ENCODE measurements around the gene NDUFV3.

Gene NDUFV3

DNA sequence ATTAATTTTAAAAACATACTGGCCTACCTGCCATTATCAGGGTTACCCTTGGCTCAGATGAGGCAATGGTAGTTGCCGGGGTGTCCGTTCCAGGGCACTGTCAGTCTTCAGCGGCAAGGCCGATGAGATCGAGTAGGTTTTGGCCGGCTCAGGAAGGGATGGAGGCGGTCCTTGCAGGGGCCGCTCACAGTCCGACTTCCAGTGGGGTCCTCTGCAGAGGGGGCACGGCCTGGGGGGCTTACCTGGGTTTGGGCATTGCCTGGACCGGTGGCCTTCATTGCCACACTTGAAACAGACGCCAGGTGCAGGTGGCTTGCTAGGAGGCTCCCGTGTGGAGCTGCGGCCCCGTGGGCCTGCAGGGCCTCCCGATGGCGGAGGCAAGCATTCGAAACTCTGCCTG, 29.8 kb downstream of the NDUFV3 start:
- TF ChIP-seq FOXM1 (IDR thresholded peaks at IDR 0.05; ENCODE audit: borderline replicate concordance, low read depth): no peak
- TF ChIP-seq CEBPB (IDR thresholded peaks at IDR 0.05): no peak
- no peak for TF ChIP-seq CREB1 (IDR thresholded peaks at IDR 0.05; ENCODE audit: low read depth)
- no peak for TF ChIP-seq NFIC (IDR thresholded peaks at IDR 0.05)
- no peak for TF ChIP-seq EP300 (IDR thresholded peaks at IDR 0.05; ENCODE audit: borderline replicate concordance)
- no peak for TF ChIP-seq EGR1 (IDR thresholded peaks at IDR 0.05)
- 0 out of 2 replicates have a peak, but pooled peaks have one; percentile 7 for TF ChIP-seq ZBTB7A (IDR thresholded peaks at IDR 0.05; ENCODE audit: low read depth)

- peak; percentile 72 for TF ChIP-seq NFIC (IDR thresholded peaks at IDR 0.05)
- TF ChIP-seq ZBTB7A (IDR thresholded peaks at IDR 0.05; ENCODE audit: low read depth): 0 out of 2 replicates have a peak, but pooled peaks have one; percentile 25
- peak; percentile 49; the same call in 1 of the 2 replicates for TF ChIP-seq FOXM1 (IDR thresholded peaks at IDR 0.05; ENCODE audit: borderline replicate concordance, low read depth)
- no peak for TF ChIP-seq TAF1 (IDR thresholded peaks at IDR 0.05; ENCODE audit: low read depth)
- 0 out of 2 replicates have a peak, but pooled peaks have one; percentile 30 for TF ChIP-seq TCF12 (IDR thresholded peaks at IDR 0.05; ENCODE audit: low read depth)
- no peak for TF ChIP-seq CREB1 (IDR thresholded peaks at IDR 0.05; ENCODE audit: low read depth)
- peak; percentile 97 for TF ChIP-seq RAD21 (IDR thresholded peaks at IDR 0.05; ENCODE audit: low read depth)
- TF ChIP-seq TEAD4 (IDR thresholded peaks at IDR 0.05): peak; percentile 35; the same call in 1 of the 2 replicates
- TF ChIP-seq, protein P1, sequence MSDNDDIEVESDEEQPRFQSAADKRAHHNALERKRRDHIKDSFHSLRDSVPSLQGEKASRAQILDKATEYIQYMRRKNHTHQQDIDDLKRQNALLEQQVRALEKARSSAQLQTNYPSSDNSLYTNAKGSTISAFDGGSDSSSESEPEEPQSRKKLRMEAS (IDR thresholded peaks at IDR 0.05): peak; percentile 88
- peak; percentile 57; the same call in 1 of the 2 replicates for TF ChIP-seq EP300 (IDR thresholded peaks at IDR 0.05; ENCODE audit: borderline replicate concordance)
These were observed 30.7 kb downstream of the NDUFV3 start for GRCh38 chr21:42923553-42924432.

- no peak for TF ChIP-seq TEAD4 (IDR thresholded peaks at IDR 0.05)
- TF ChIP-seq FOXM1 (IDR thresholded peaks at IDR 0.05; ENCODE audit: borderline replicate concordance, low read depth): no peak
- no peak for TF ChIP-seq ZBTB7A (IDR thresholded peaks at IDR 0.05; ENCODE audit: low read depth)
These were observed 31.3 kb downstream of the NDUFV3 start for GRCh38 chr21:42924433-42924751.

DNA sequence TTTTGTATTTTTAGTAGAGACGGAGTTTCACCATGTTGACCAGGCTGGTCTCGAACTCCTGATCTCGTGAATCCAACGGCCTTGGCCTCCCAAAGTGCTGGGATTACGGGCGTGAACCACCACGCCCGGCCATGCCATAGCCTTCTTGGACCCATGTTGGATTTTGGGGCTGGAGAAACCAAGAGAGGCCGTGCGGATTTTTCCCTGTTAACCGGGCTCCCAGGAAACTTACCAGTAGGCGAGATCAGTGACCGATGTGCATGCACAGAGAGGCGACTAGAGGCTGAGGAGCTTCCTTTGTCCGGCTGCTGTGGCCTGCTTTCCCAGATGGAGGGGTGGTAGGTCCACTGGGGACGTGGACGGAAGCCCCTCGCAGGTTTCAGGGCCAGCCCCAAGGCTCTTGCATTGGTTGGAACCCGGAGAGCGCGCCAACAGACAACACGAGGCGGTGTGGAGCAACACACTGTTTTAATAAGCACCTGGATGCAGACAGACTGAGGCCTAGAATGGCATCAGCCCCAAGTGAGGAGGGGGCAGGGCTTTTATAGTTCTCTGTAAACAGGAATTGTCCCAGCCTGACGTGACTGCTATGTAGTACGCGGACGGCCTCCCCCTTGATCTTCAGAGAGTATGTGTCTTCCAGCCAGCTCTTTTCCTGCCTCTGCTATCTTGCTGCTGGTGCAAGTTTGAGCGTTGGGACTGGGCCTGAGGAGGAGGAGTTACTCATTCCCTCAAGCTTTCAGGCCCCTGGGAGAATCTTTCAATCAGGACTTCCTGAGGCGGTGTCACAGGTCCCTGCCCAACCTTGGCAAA, 32.2 kb downstream of the NDUFV3 start, which contains the start of gene ERVH48-1:
TSS of gene ERVH48-1 (minus strand) at position 517 of the 813 bp plus-strand sequence. CDS start 6,624 bp downstream, outside the sequence.
- TF ChIP-seq ZBTB7A (IDR thresholded peaks at IDR 0.05; ENCODE audit: low read depth): no peak
- TF ChIP-seq FOXM1 (IDR thresholded peaks at IDR 0.05; ENCODE audit: borderline replicate concordance, low read depth): no peak
- no peak for TF ChIP-seq USF1 (IDR thresholded peaks at IDR 0.05)
- TF ChIP-seq YY1 (IDR thresholded peaks at IDR 0.05; ENCODE audit: low read depth): no peak
- TF ChIP-seq, protein P1 (IDR thresholded peaks at IDR 0.05): no peak
- no peak for TF ChIP-seq REST (IDR thresholded peaks at IDR 0.05; ENCODE audit: low read depth)
- no peak for TF ChIP-seq TAF1 (IDR thresholded peaks at IDR 0.05; ENCODE audit: low read depth)
- TF ChIP-seq CREB1 (IDR thresholded peaks at IDR 0.05; ENCODE audit: low read depth): no peak
- TF ChIP-seq RAD21 (IDR thresholded peaks at IDR 0.05; ENCODE audit: low read depth): no peak
- no peak for TF ChIP-seq EP300 (IDR thresholded peaks at IDR 0.05; ENCODE audit: borderline replicate concordance)
- no peak for TF ChIP-seq CEBPB (IDR thresholded peaks at IDR 0.05)
- TF ChIP-seq EGR1 (IDR thresholded peaks at IDR 0.05): no peak

GRCh38 chr21:42929969-42930368, 36.9 kb downstream of the NDUFV3 start:
- no peak for TF ChIP-seq REST (IDR thresholded peaks at IDR 0.05; ENCODE audit: low read depth)
- TF ChIP-seq TCF12 (IDR thresholded peaks at IDR 0.05; ENCODE audit: low read depth): no peak
- no peak for TF ChIP-seq TEAD4 (IDR thresholded peaks at IDR 0.05)
- TF ChIP-seq USF1 (IDR thresholded peaks at IDR 0.05): no peak
- no peak for TF ChIP-seq CEBPB (IDR thresholded peaks at IDR 0.05)
- TF ChIP-seq ZBTB7A (IDR thresholded peaks at IDR 0.05; ENCODE audit: low read depth): no peak
- TF ChIP-seq, protein P1 (IDR thresholded peaks at IDR 0.05): no peak
- no peak for TF ChIP-seq CREB1 (IDR thresholded peaks at IDR 0.05; ENCODE audit: low read depth)
- TF ChIP-seq RAD21 (IDR thresholded peaks at IDR 0.05; ENCODE audit: low read depth): no peak
